RWPE1 (cell line): ENCODE results near the gene SYTL4.

Source experiments
- CTCF ChIA-PET: fragments of 350-600 bp; sonication (Branson Sonifier 250); formaldehyde crosslinking; extraction: SDS; loops from one replicate; lab custom pipeline; 2021; lab: Yijun Ruan, JAX
- POLR2A ChIA-PET: fragments of 400-600 bp; formaldehyde crosslinking; extraction: SDS; loops from one replicate; lab custom pipeline; 2020; ENCODE audit warnings: antibody characterized with exemption; ENCODE audit not compliant: low non-redundant PET; lab: Yijun Ruan, JAX
- DNase-seq: peaks from one replicate; pipeline ENCODE4 v3.0.0; 2012; ENCODE audit warnings: low spot score
- H3K27ac ChIP-seq: fragments of 450-650 bp; 2 replicates; pipeline ENCODE4 v1.5.1; 2017
- CTCF ChIP-seq: fragments of 450-650 bp; conservative IDR thresholded peaks from 2 replicates; pipeline ENCODE4 v1.5.1; 2017; ENCODE audit warnings: low read depth, mild to moderate bottlenecking

SYTL4 gene

GRCh38 chrX:100672966-100673365 is 59.0 kb downstream of the SYTL4 start:
- ChIA-PET CTCF (interaction anchor here (0.6 to 2.7 kb wide), 2 partner anchors 37 to 96 kb away, joined by 3 to 24 read pairs; no protein-coding TSS in a partner anchor), POLR2A (no interaction called here)
- no peak overlapping the region for H3K27ac ChIP-seq
- TF ChIP-seq CTCF: no peak
- DNase-seq: no peak

- ChIA-PET CTCF (interaction anchor here (0.6 kb wide), 1 partner anchor 11 kb away, joined by 3 read pairs; no protein-coding TSS in a partner anchor), POLR2A (no interaction called here)
- DNase-seq: no peak
- no peak for TF ChIP-seq CTCF
- H3K27ac ChIP-seq: no peak overlapping the region
These were observed 68.3 kb downstream of the SYTL4 start for GRCh38 chrX:100663642-100664041.

GRCh38 chrX:100662796-100663195 is 69.1 kb downstream of the SYTL4 start:
- ChIA-PET POLR2A (interaction anchor here (0.6 kb wide), 1 partner anchor 66 kb away, joined by 4 read pairs; no protein-coding TSS in a partner anchor), CTCF (interaction anchor here (0.6 to 0.7 kb wide), 2 partner anchors 26 to 158 kb away, joined by 3 read pairs; partner anchors contain the start of genes CSTF2 and TSPAN6)
- no peak for DNase-seq
- no peak overlapping the region for H3K27ac ChIP-seq
- no peak for TF ChIP-seq CTCF

- no peak for DNase-seq
- ChIA-PET CTCF (no interaction called here), POLR2A (no interaction called here)
- TF ChIP-seq CTCF: no peak
- no peak overlapping the region for H3K27ac ChIP-seq
These were observed 69.8 kb downstream of the SYTL4 start for GRCh38 chrX:100662170-100662569.

GRCh38 chrX:100659431-100660137 is 72.3 kb downstream of the SYTL4 start:
- no peak for TF ChIP-seq CTCF
- POLR2A ChIA-PET: no interaction called here
- H3K27ac ChIP-seq: no peak overlapping the region
- DNase-seq: no peak
- CTCF ChIA-PET: no interaction called here

GRCh38 chrX:100658941-100659381 is 73.0 kb downstream of the SYTL4 start:
- ChIA-PET POLR2A (no interaction called here), CTCF (no interaction called here)
- H3K27ac ChIP-seq: no peak overlapping the region
- no peak for TF ChIP-seq CTCF
- no peak for DNase-seq
